GM23248 (cell line): ENCODE measurements around the gene EMSY. TPM values are rescaled to one million over a fixed set of nuclear protein-coding genes. Genes with fewer than 3 reads are reported as not detected.

Source experiments
- DNase-seq: peaks from one replicate; pipeline ENCODE4 v3.0.0-alpha.2; 2015
- H2AFZ ChIP-seq: fragments of 200-600 bp; sonication (generic); 2 replicates; pipeline ENCODE4 v1.6.1; 2016; ENCODE audit warnings: antibody characterized with exemption
- H3F3A ChIP-seq: fragments of 200-600 bp; sonication (generic); 2 replicates; pipeline ENCODE4 v1.6.1; 2016; ENCODE audit warnings: mild to moderate bottlenecking, antibody characterized with exemption, mixed run types; ENCODE audit not compliant: insufficient read depth
- H3K27ac ChIP-seq: fragments of 200-600 bp; sonication (generic); 2 replicates; pipeline ENCODE4 v1.5.1; 2016; ENCODE audit warnings: mild to moderate bottlenecking
- H3K27me3 ChIP-seq: fragments of 200-600 bp; sonication (generic); replicated peaks from 2 replicates; pipeline ENCODE4 v1.6.1; 2016; ENCODE audit warnings: mild to moderate bottlenecking; ENCODE audit not compliant: insufficient read depth
- H3K36me3 ChIP-seq: fragments of 200-600 bp; sonication (generic); 2 replicates; pipeline ENCODE4 v1.6.1; 2016; ENCODE audit warnings: low read depth, mild to moderate bottlenecking
- H3K4me1 ChIP-seq: fragments of 200-600 bp; sonication (generic); 2 replicates; pipeline ENCODE4 v1.6.1; 2016; ENCODE audit warnings: mild to moderate bottlenecking; ENCODE audit not compliant: insufficient read depth
- H3K4me2 ChIP-seq: fragments of 200-600 bp; sonication (generic); one replicate; pipeline ENCODE4 v1.6.1; 2016; ENCODE audit warnings: mild to moderate bottlenecking; ENCODE audit not compliant: unreplicated experiment
- H3K4me3 ChIP-seq: fragments of 200-600 bp; sonication (generic); 2 replicates; pipeline ENCODE4 v1.5.1; 2016; ENCODE audit warnings: mild to moderate bottlenecking
- H3K79me2 ChIP-seq: fragments of 200-600 bp; sonication (generic); 2 replicates; pipeline ENCODE4 v1.6.1; 2016; ENCODE audit warnings: mild to moderate bottlenecking; ENCODE audit not compliant: insufficient read depth
- H3K9ac ChIP-seq: fragments of 200-600 bp; sonication (generic); 2 replicates; pipeline ENCODE4 v1.6.1; 2016; ENCODE audit warnings: mild to moderate bottlenecking
- H3K9me2 ChIP-seq: fragments of 200-600 bp; sonication (generic); 2 replicates; pipeline ENCODE4 v1.6.1; 2016; ENCODE audit warnings: mixed run types, mild to moderate bottlenecking, moderate library complexity; ENCODE audit not compliant: insufficient read depth
- H3K9me3 ChIP-seq: fragments of 200-600 bp; sonication (generic); one replicate; pipeline ENCODE4 v1.6.1; 2017; ENCODE audit warnings: low read depth
- H4K20me1 ChIP-seq: fragments of 200-600 bp; sonication (generic); 2 replicates; pipeline ENCODE4 v1.6.0; 2016; ENCODE audit not compliant: insufficient read depth
- EZH2 ChIP-seq: fragments of 200-600 bp; sonication (generic); IDR thresholded peaks from 2 replicates; pipeline ENCODE4 v1.6.1; 2018; ENCODE audit warnings: antibody characterized with exemption, mild to moderate bottlenecking; ENCODE audit not compliant: insufficient read depth, poor library complexity, severe bottlenecking
- EZH2phosphoT487 ChIP-seq: fragments of 200-600 bp; sonication (generic); IDR thresholded peaks from 2 replicates; pipeline ENCODE4 v1.6.1; 2018; ENCODE audit warnings: antibody characterized with exemption, moderate library complexity, mild to moderate bottlenecking, low read depth; ENCODE audit not compliant: insufficient read depth
- WGBS, 2 experiments: methylation state at CpG; one replicate each; pipeline ENCODE4 v1.1.6; 2015 to 2017; ENCODE audit warnings: low lambda C conversion rate in 2 of 2, low coverage in 1 of 2; ENCODE audit errors: missing lambda C conversion rate in 2 of 2; 5-methylcytosine and 5-hydroxymethylcytosine counted together
- in situ Hi-C: fragments of 300-500 bp; cut with MboI; formaldehyde crosslinking; loops from 2 replicates; pipeline ENCODE4 v1.15.0; 2020
- polyA plus RNA-seq: library from polyadenylated mRNA; unstranded; fragments of >200 nt; fragmentation: Nextera tagmentation; extraction: Ambion mirVana; gene quantifications from 2 replicates; pipeline ENCODE4 v1.2.1, GENCODE V29; 2016
- total RNA-seq: library from RNA; depleted of rRNA; stranded (reverse); fragments of >200 nt; shearing (Covaris generic); gene quantifications from 2 replicates; pipeline ENCODE4 v1.2.3, GENCODE V29; 2014

The EMSY gene
- total and polyA plus RNA-seq, 2 experiments from 2014 or later: 10.9 to 14.6 TPM

DNA sequence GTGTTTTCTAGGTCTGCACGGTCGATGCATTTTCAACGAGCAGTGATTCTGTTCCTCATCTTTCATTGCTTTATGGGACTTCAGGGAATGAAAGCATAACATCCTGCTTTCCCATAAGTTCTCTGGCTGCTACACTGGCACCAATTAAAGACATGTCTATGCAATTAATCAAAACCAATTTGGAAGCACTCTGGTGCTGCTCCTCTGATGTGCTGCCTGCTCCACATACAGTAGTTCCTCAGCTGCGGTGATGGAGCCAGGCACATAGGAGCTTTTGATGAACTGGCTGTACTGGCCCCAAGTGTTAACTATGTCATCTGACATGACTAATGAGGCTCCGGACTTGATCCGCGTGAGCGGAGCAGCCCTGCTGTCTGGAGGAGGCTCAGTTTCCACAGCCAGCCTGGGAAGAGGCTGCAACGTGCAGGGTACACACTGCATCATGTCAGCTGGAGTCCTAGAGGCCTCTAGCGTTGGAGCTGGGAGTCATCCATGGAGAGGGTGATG is 33.9 kb upstream of the EMSY start:
- H3K4me1 ChIP-seq: no peaks in the 10 kb centered on the region
- no peaks in the 10 kb centered on the region for H3K79me2 ChIP-seq
- DNase-seq: peak; percentile 44
- no peaks in the 10 kb centered on the region for H4K20me1 ChIP-seq
- H3K27me3 ChIP-seq: no peaks in the 10 kb centered on the region
- H2AFZ ChIP-seq: no peak overlapping the region
- no peak overlapping the region for H3K27ac ChIP-seq
- H3K36me3 ChIP-seq: no peaks in the 10 kb centered on the region
- H3K4me3 ChIP-seq: no peak overlapping the region
- in situ Hi-C loops: no loop called here
- H3K9ac ChIP-seq: no peak overlapping the region
- H3K9me2 ChIP-seq: no peaks in the 10 kb centered on the region
- TF ChIP-seq EZH2phosphoT487 (no peak), EZH2 (no peak)
- H3K9me3 ChIP-seq: no peaks in the 10 kb centered on the region
- no peak overlapping the region for H3K4me2 ChIP-seq
- H3F3A ChIP-seq: no peaks in the 10 kb centered on the region
- WGBS, 2 experiments: 15 to 19% methylated on average over 10 of the region's 10 CpGs

DNA sequence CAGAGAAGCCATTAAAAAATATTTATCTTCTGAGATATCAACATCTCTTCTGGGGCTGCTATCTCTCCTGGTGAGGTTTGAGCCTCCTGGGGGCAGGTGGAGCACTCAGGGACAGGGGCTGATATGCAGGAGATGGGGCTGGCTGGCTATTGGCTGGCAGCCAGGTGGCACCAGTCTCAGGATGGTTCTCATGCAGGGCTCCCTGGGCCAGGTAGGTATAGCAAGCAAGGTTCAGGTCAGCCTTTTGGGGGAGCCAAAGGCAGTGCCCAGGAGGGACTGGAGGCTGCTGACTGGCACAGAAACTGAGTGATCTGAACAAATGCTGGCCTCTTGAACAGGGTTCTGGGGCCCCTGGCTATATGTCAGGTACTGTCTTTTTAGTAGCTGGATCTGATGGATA is 29.7 kb upstream of the EMSY start:
- Histone ChIP-seq H3K27ac (no peak overlapping the region), H3K4me3 (no peak overlapping the region), H3K4me2 (no peak overlapping the region), H3K36me3 (no peaks in the 10 kb centered on the region), H3K27me3 (peaks cover 7% of the 10 kb centered on the region; the same call in 1 of the 2 replicates), H3K79me2 (no peaks in the 10 kb centered on the region), H3K4me1 (no peaks in the 10 kb centered on the region), H3K9me3 (no peaks in the 10 kb centered on the region), H4K20me1 (no peaks in the 10 kb centered on the region), H3F3A (no peaks in the 10 kb centered on the region), H3K9me2 (no peaks in the 10 kb centered on the region), H3K9ac (no peak overlapping the region), H2AFZ (no peak overlapping the region)
- in situ Hi-C loops: no loop called here
- no peak for TF ChIP-seq EZH2
- DNase-seq: no peak

DNA sequence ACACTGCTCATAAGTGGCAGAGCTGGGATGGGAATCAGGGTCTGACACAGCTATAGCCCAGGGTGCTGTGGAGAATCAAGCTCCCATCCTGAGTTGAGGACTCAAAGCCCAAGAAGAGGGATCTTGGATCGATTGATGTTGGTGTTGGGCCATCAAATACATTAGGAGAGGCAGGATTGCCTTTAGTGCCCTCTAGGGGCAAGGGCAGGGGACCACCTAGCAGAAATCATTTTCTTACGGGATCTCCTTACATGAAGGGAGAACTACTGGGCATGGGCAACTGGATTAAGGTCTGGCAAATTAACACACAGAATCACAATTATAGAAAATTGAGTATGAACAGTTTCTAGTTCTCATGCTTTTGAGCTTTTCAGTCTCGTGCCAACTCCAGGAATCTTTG is 24.9 kb upstream of the EMSY start:
- H3K4me2 ChIP-seq: no peak overlapping the region
- no peaks in the 10 kb centered on the region for H4K20me1 ChIP-seq
- in situ Hi-C loops: no loop called here
- no peak for TF ChIP-seq EZH2phosphoT487
- TF ChIP-seq EZH2: no peak
- peaks cover 12% of the 10 kb centered on the region; the same call in 1 of the 2 replicates for H3K27me3 ChIP-seq
- no peaks in the 10 kb centered on the region for H3K79me2 ChIP-seq
- no peaks in the 10 kb centered on the region for H3K4me1 ChIP-seq
- H3K9ac ChIP-seq: no peak overlapping the region
- no peaks in the 10 kb centered on the region for H3K9me3 ChIP-seq
- no peaks in the 10 kb centered on the region for H3K36me3 ChIP-seq
- H2AFZ ChIP-seq: no peak overlapping the region
- DNase-seq: peak; percentile 3
- H3F3A ChIP-seq: no peaks in the 10 kb centered on the region
- H3K4me3 ChIP-seq: no peak overlapping the region
- H3K9me2 ChIP-seq: no peaks in the 10 kb centered on the region
- WGBS, 2 experiments: 54 to 64% methylated on average over 3 of the region's 3 CpGs
- H3K27ac ChIP-seq: no peak overlapping the region

DNA sequence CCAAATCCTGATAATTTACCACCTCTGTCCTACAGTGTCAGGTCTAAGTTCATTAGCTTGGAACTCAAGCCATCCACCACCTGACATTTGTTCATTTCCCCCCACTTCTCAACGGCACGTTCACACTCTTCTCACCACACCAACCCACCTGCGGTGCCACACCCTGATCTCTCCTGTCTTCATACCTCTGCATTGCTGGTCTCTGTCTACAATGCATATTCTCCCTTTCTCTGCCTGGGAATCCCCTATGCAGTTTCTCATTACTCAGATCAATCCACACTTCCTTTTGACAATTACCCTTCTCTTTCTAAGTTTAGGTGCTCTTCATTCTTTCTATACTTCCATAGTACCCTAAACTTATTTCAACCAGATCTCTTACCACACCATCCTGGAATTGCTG is 20.4 kb upstream of the EMSY start:
- WGBS, 2 experiments: 15 to 18% methylated on average over 3 of the region's 3 CpGs

DNA sequence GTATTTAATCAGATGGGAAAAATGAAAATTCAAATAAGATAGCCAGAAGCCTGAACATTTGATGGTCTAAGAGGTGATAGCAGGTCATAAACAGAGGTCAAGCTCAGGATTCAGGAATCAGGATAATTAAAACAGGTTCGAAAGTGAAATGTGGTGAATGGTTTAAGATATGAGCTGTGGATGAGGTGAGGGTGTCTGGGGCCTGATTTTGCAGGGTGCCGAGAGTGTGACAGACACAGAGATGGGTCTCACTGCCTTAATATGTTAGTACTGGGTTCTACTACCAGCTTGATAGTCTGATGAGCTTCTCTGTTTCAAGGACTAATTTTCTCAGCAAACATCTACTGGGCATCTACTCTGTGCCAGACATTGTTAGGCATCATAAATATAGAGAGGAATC is 19.9 kb upstream of the EMSY start:
- no peaks in the 10 kb centered on the region for H3K36me3 ChIP-seq
- no peak overlapping the region for H3K27ac ChIP-seq
- no peaks in the 10 kb centered on the region for H3K9me2 ChIP-seq
- no peak overlapping the region for H2AFZ ChIP-seq
- H3K4me3 ChIP-seq: no peak overlapping the region
- no peaks in the 10 kb centered on the region for H3K4me1 ChIP-seq
- H3K4me2 ChIP-seq: no peak overlapping the region
- H3K9me3 ChIP-seq: no peaks in the 10 kb centered on the region
- in situ Hi-C loops: no loop called here
- no peak overlapping the region for H3K9ac ChIP-seq
- DNase-seq: no peak
- H4K20me1 ChIP-seq: no peaks in the 10 kb centered on the region
- 0 out of 2 replicates have a peak, but pooled peaks cover 6% of the 10 kb centered on the region for H3K27me3 ChIP-seq
- H3F3A ChIP-seq: no peaks in the 10 kb centered on the region
- no peaks in the 10 kb centered on the region for H3K79me2 ChIP-seq
- WGBS, 2 experiments: 73 to 76% methylated on average over 2 of the region's 2 CpGs
- TF ChIP-seq EZH2 (no peak), EZH2phosphoT487 (no peak)

More for the DNA sequence above, 20.4 kb upstream of the EMSY start:
- in situ Hi-C loops: no loop called here
- no peaks in the 10 kb centered on the region for H3K9me2 ChIP-seq
- H3K9ac ChIP-seq: no peak overlapping the region
- no peak overlapping the region for H3K27ac ChIP-seq
- H3F3A ChIP-seq: no peaks in the 10 kb centered on the region
- DNase-seq: no peak
- TF ChIP-seq EZH2 (no peak), EZH2phosphoT487 (no peak)
- no peaks in the 10 kb centered on the region for H3K36me3 ChIP-seq
- no peak overlapping the region for H2AFZ ChIP-seq
- no peaks in the 10 kb centered on the region for H3K9me3 ChIP-seq
- H3K4me3 ChIP-seq: no peak overlapping the region
- no peaks in the 10 kb centered on the region for H4K20me1 ChIP-seq
- no peaks in the 10 kb centered on the region for H3K4me1 ChIP-seq
- no peaks in the 10 kb centered on the region for H3K79me2 ChIP-seq
- 0 out of 2 replicates have a peak, but pooled peaks cover 6% of the 10 kb centered on the region for H3K27me3 ChIP-seq
- no peak overlapping the region for H3K4me2 ChIP-seq
